SK-N-SH (cell line): ENCODE results near the gene PWP2. TPM values are rescaled to one million over a fixed set of nuclear protein-coding genes. Genes with fewer than 3 reads are reported as not detected.
"Not testable (repeated sequence)": the region's sequence is repeated elsewhere in the genome, so short reads cannot be mapped to it uniquely, and the experiment has no call there.

ENCODE experiments used
- CTCF ChIA-PET: fragments of 300-600, 350-600 bp; formaldehyde crosslinking; extraction: SDS; loops from one replicate; lab custom pipeline; 2021; lab: Yijun Ruan, JAX
- POLR2A ChIA-PET: fragments of 350-600 bp; sonication (Branson Sonifier 250); formaldehyde crosslinking; extraction: SDS; loops from one replicate; lab custom pipeline; 2020; ENCODE audit warnings: antibody characterized with exemption, inconsistent platforms; lab: Yijun Ruan, JAX
- DNase-seq: peaks from one replicate; pipeline ENCODE4 v3.0.0; 2012
- H2AFZ ChIP-seq: fragments of 200-600 bp; sonication (generic); 2 replicates; pipeline ENCODE4 v1.8.1; 2016; ENCODE audit warnings: antibody characterized with exemption, mild to moderate bottlenecking, low read depth
- H3F3A ChIP-seq: fragments of 200-600 bp; sonication (generic); replicated peaks from 2 replicates; pipeline ENCODE3; 2016; ENCODE audit warnings: antibody characterized with exemption, mild to moderate bottlenecking; ENCODE audit not compliant: insufficient read depth
- H3K27ac ChIP-seq, 2 experiments: fragments of 200-500 bp in 1 of 2; fragments of 200-600 bp in 1 of 2; sonication (Bioruptor generic) in 1 of 2; sonication (generic), shearing (Covaris generic) in 1 of 2; 2 replicates each; pipeline versions ENCODE4 v1.5.1 to v1.6.1; 2014 to 2016; ENCODE audit warnings: low read depth in 2 of 2, inconsistent platforms in 1 of 2, low read length in 1 of 2, mild to moderate bottlenecking in 1 of 2, mixed read lengths in 1 of 2
- H3K27me3 ChIP-seq: fragments of 200-600 bp; sonication (generic), shearing (Covaris generic); 2 replicates; pipeline ENCODE4 v1.6.1; 2016; ENCODE audit warnings: mixed run types; ENCODE audit not compliant: insufficient read depth
- H3K36me3 ChIP-seq, 2 experiments: fragments of 200-500 bp in 1 of 2; fragments of 200-600 bp in 1 of 2; sonication (Bioruptor generic) in 1 of 2; sonication (generic) in 1 of 2; replicated peaks in 1 of 2; 2 replicates each; pipeline versions ENCODE3 to v1.5.1; 2014 to 2016; ENCODE audit warnings: low read length in 1 of 2, mild to moderate bottlenecking in 1 of 2; ENCODE audit not compliant: insufficient read depth in 2 of 2, control insufficient read depth in 1 of 2
- H3K4me1 ChIP-seq, 2 experiments: fragments of 200-500 bp in 1 of 2; fragments of 200-600 bp in 1 of 2; sonication (Bioruptor generic) in 1 of 2; sonication (generic), shearing (Covaris generic) in 1 of 2; 2 replicates each; pipeline versions ENCODE4 v1.5.1 to v1.6.1; 2014 to 2016; ENCODE audit warnings: low read depth in 1 of 2, low read length in 1 of 2, mixed run types in 1 of 2; ENCODE audit not compliant: insufficient read depth in 2 of 2, control insufficient read depth in 1 of 2
- H3K4me2 ChIP-seq: fragments of 200-600 bp; sonication (generic), shearing (Covaris generic); 2 replicates; pipeline ENCODE4 v1.6.1; 2017; ENCODE audit warnings: mixed run types
- H3K4me3 ChIP-seq, 2 experiments: fragments of 200-500 bp in 1 of 2; fragments of 200-600 bp in 1 of 2; sonication (Bioruptor generic) in 1 of 2; sonication (generic), shearing (Covaris generic) in 1 of 2; 2 replicates each; pipeline versions ENCODE4 v1.5.1 to v1.8.1; 2014 to 2016; ENCODE audit warnings: low read depth in 2 of 2, inconsistent platforms in 1 of 2, low read length in 1 of 2, mild to moderate bottlenecking in 1 of 2, mixed read lengths in 1 of 2, moderate library complexity in 1 of 2
- H3K79me2 ChIP-seq: fragments of 200-600 bp; sonication (generic); 2 replicates; pipeline ENCODE4 v1.8.1; 2017; ENCODE audit warnings: mild to moderate bottlenecking; ENCODE audit not compliant: insufficient read depth
- H3K9ac ChIP-seq: fragments of 200-600 bp; sonication (generic); 2 replicates; pipeline ENCODE4 v1.6.1; 2017; ENCODE audit warnings: mixed run types
- H3K9me2 ChIP-seq: fragments of 200-600 bp; sonication (generic); 2 replicates; pipeline ENCODE4 v1.6.1; 2017; ENCODE audit warnings: mixed run types
- H3K9me3 ChIP-seq: fragments of 200-600 bp; sonication (generic); 2 replicates; pipeline ENCODE4 v1.6.1; 2017; ENCODE audit warnings: mixed run types, mild to moderate bottlenecking, moderate library complexity
- H4K20me1 ChIP-seq: fragments of 200-600 bp; sonication (generic); 2 replicates; pipeline ENCODE4 v1.6.1; 2017; ENCODE audit warnings: mild to moderate bottlenecking, mixed run types; ENCODE audit not compliant: insufficient read depth
- WGBS: methylation state at CpG from one replicate; pipeline ENCODE4 v1.1.6; 2017; ENCODE audit warnings: low lambda C conversion rate; 5-methylcytosine and 5-hydroxymethylcytosine counted together
- polyA plus RNA-seq, 3 experiments: library from polyadenylated mRNA; depleted of rRNA; stranded (reverse); fragments of >200 nt; gene quantifications; 2 replicates each; pipeline ENCODE4 v1.2.3, GENCODE V29; 2012

The PWP2 gene
- polyA plus RNA-seq, 1 of the 3 experiments (the other 2 are of a cell fraction) = 6.0 TPM

DNA sequence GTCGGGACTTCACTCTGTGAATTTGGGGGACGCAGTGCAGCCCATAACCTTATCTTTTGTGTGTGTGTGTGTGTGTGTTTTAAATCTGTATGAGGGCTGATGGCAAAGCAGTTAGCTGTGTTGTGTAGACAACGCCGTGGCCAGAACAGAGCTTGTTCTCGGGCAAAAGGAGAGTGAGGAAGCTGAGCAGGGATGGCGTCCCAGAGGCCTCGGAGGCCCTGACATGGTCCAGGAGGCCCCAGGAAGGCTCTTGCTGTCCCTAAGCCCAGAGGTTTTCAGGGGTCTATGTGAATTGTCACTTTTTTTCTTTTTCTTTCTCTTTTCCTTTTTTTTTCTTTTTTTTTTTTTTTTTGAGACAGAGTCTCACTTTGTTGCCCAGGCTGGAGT lies 50.9 kb downstream of the PWP2 start:
- H3K9ac ChIP-seq, H3K36me3 ChIP-seq, DNase-seq, H3K4me3 ChIP-seq, H3K27ac ChIP-seq, H3K9me2 ChIP-seq, POLR2A ChIA-PET, H3F3A ChIP-seq, CTCF ChIA-PET, H3K4me1 ChIP-seq, H3K4me2 ChIP-seq, H3K9me3 ChIP-seq, H3K79me2 ChIP-seq, H4K20me1 ChIP-seq, H2AFZ ChIP-seq, H3K27me3 ChIP-seq: not testable (repeated sequence)
- no CpG with 5 or more reads among the region's 7 CpGs for WGBS

DNA sequence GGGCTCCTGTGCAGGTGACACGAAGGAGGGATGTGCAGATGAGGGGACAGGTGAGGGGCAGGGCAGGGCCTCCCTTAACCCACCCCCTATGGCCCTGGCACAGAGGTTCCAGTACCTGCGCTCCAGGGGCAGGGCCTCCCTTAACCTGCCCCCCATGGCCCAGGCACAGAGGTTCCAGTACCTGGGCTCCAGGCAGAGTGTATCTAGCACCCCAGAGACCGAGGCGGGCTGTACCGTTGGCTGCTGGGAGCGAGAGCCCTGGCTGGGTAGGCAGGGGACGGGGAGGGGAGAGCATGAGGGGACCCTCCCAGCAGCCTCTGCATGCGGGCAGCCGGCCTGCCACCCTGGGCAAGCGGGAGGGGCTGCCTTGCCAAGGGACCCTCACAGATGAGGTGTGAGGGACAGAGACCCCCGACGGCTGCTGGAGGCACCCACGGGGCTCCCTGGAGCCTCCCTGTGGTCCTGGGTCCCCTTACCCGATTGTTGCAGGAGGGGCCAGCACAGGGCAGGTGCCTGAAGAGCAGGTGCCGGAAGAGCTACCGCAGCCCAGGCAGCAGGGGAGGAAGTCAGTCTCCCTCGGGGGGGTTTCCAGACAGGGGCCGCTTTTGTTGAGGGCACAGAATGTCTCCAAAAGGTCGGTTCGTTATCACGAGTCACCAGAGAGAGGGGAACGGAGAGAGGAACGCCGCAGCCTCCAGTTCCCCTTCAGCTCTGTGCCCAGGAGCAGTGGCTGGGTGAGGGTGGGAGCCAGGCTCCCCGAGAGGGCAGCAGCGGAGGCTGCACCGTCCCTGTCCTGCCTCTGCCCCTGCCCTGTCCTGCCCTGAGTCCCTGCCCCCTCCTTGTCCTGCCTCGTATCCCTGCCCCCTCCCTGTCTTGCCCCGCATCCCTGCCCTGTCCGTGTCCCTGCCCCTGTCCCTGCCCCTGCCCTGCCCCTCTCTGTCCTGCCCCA lies 52.4 kb downstream of the PWP2 start:
- DNase-seq, H3K4me1 ChIP-seq, H3K36me3 ChIP-seq, H2AFZ ChIP-seq, H4K20me1 ChIP-seq, H3K27ac ChIP-seq, H3K79me2 ChIP-seq, H3F3A ChIP-seq, H3K4me3 ChIP-seq, H3K9me2 ChIP-seq, CTCF ChIA-PET, H3K27me3 ChIP-seq, H3K9me3 ChIP-seq, POLR2A ChIA-PET, H3K4me2 ChIP-seq, H3K9ac ChIP-seq: not testable (repeated sequence)
- WGBS = no CpG with 5 or more reads among the region's 30 CpGs

GRCh38 chr21:44160298-44160672 lies 53.1 kb downstream of the PWP2 start:
- H3K27ac ChIP-seq, H3F3A ChIP-seq, H3K36me3 ChIP-seq, H3K4me1 ChIP-seq, H3K9me3 ChIP-seq, H4K20me1 ChIP-seq, H2AFZ ChIP-seq, CTCF ChIA-PET, H3K27me3 ChIP-seq, H3K4me2 ChIP-seq, H3K79me2 ChIP-seq, H3K9ac ChIP-seq, POLR2A ChIA-PET, H3K4me3 ChIP-seq, H3K9me2 ChIP-seq, DNase-seq: not testable (repeated sequence)
- no CpG with 5 or more reads among the region's 15 CpGs for WGBS

DNA sequence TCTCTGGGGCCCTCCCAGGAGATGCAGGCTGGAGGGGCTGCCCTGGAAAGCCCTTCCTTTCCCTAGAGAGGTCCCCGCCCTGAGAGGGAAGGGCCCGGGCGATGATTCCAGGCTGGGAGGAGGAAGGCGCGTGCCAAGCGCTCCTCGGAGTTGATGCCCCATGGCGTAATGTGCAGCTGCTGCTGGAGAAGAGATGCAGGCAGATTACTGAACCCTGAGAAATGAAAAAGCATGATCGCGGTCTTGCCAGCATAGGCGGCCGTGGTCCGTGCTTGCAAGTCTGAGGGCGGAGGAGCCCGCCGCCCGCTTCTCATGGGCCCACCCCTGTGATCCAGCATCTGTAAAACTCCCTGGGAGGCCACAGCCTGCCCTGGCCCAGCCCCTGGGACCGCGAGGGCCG lies 53.6 kb downstream of the PWP2 start:
- no CpG with 5 or more reads among the region's 20 CpGs for WGBS

DNA sequence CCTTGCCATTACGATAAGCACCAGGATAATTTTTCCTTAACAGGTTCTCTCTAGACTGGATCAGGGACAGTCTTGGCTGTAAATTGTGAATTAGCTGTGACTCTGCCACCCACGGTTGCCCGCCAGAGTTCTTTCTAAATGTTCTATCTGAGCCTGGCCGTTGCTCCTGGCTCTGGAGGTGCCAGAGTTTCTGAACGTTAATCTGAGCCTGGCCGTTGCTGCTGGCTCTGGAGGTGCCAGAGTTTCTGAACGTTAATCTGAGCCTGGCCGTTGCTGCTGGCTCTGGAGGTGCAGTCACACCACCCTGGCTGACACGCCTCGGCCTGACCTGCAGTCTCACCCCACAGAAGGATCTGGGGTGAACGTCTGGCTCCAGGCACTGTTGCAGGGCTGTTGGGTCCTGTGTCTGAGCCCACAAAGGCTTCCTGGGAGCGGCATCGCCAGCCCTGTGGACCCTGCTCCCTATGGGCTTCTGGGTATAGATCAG lies 56.0 kb downstream of the PWP2 start:
- DNase-seq, H3K36me3 ChIP-seq, H2AFZ ChIP-seq, H3K9me2 ChIP-seq, H3K4me1 ChIP-seq, H3K27ac ChIP-seq, H4K20me1 ChIP-seq, H3K27me3 ChIP-seq, H3K4me3 ChIP-seq, H3K79me2 ChIP-seq, H3F3A ChIP-seq, POLR2A ChIA-PET, H3K9me3 ChIP-seq, CTCF ChIA-PET, H3K4me2 ChIP-seq, H3K9ac ChIP-seq: not testable (repeated sequence)
- WGBS = no CpG with 5 or more reads among the region's 13 CpGs

More for the DNA sequence above, 53.6 kb downstream of the PWP2 start:
- POLR2A ChIA-PET, H3K36me3 ChIP-seq, DNase-seq, H3F3A ChIP-seq, H3K27me3 ChIP-seq, H4K20me1 ChIP-seq, H3K4me3 ChIP-seq, H3K9ac ChIP-seq, H3K9me3 ChIP-seq, H3K4me2 ChIP-seq, H3K4me1 ChIP-seq, H2AFZ ChIP-seq, H3K79me2 ChIP-seq, H3K27ac ChIP-seq, H3K9me2 ChIP-seq, CTCF ChIA-PET: not testable (repeated sequence)

GRCh38 chr21:44165933-44166332 lies 58.7 kb downstream of the PWP2 start:
- POLR2A ChIA-PET, H3K27ac ChIP-seq, H3K4me1 ChIP-seq, H3K9me3 ChIP-seq, H3K27me3 ChIP-seq, H4K20me1 ChIP-seq, H2AFZ ChIP-seq, H3K9me2 ChIP-seq, DNase-seq, H3K36me3 ChIP-seq, H3K9ac ChIP-seq, H3K79me2 ChIP-seq, H3K4me3 ChIP-seq, CTCF ChIA-PET, H3K4me2 ChIP-seq, H3F3A ChIP-seq: not testable (repeated sequence)
- WGBS = no CpG with 5 or more reads among the region's 15 CpGs
